Measurements from ENCODE around the gene SORL1-AS1.

SORL1-AS1 gene

DNA sequence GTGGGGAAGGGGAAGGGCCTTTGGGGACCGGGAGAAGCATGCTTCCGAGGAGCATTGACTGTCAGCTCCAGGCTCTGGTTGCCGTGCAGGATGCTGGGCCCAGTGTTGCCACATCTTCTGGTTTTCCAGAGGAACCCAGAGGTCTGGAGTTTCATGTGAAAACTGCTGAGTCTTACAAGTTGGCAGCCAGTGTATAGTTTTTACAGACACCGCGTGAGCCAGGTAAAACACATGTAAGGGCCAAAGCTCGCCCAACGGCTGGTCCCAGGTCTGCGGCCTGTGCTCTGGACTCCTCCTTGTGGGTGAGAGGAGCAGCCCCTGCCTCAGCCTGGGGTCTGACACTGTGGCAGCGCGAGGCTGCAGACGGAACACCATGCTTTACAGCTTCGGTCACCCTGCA is 18.4 kb upstream of the SORL1-AS1 start:
- WGBS (ENCODE audit: extremely low coverage, insufficient read length, low lambda C conversion rate): no CpG with 5 or more reads among the region's 12 CpGs
- no peak overlapping the region for H3K56ac ChIP-seq (ENCODE audit: insufficient read length, low read depth, low read length)
- no peak overlapping the region for H4K5ac ChIP-seq (ENCODE audit: insufficient read length, low read depth, low read length)
- no peak overlapping the region for H3K4me2 ChIP-seq (ENCODE audit: insufficient read depth, insufficient read length, low read length)
- no peak for DNase-seq
- no peak overlapping the region for H4K8ac ChIP-seq (replicated peaks; ENCODE audit: insufficient read length, low read depth, low read length)
- no peak overlapping the region for H3K4ac ChIP-seq (ENCODE audit: low read depth, low read length)
- no peak overlapping the region for H2BK12ac ChIP-seq (ENCODE audit: insufficient read length, low read depth, low read length)
- no peak overlapping the region for H3K9ac ChIP-seq (ENCODE audit: extremely low read depth, insufficient read length, low read length)
- Mint-ChIP-seq H3K4me1 (peaks cover 49 to 59% of the 10 kb centered on the region in 2 experiments), H3K36me3 (ENCODE audit: insufficient read depth in 1 of 3, low read depth in 3 of 3) (peaks cover 17 to 55% (median 31%) of the 10 kb centered on the region in 3 experiments; a peak in 6 of 7 replicates), H3K9me3 (no peaks in the 10 kb centered on the region), H3K27ac (peak overlapping the region in 1 of 3 experiments; percentile 8; a peak in 1 of 7 replicates), H3K27me3 (ENCODE audit: low read depth) (no peaks in the 10 kb centered on the region), H3K4me3 (no peak overlapping the region)
- H2BK20ac ChIP-seq (ENCODE audit: low read depth, low read length, poor library complexity, severe bottlenecking): no peak overlapping the region
- H2BK5ac ChIP-seq (ENCODE audit: insufficient read length, low read length): no peak overlapping the region
- no peaks in the 10 kb centered on the region for H3K9me3 ChIP-seq (ENCODE audit: control insufficient read depth, low read depth, low read length)
- H2AFZ ChIP-seq (ENCODE audit: low read length): no peak overlapping the region
- no peak overlapping the region for H3K23ac ChIP-seq (ENCODE audit: insufficient read length, low read depth, low read length)
- H3K27ac ChIP-seq (ENCODE audit: insufficient read length, low read depth, low read length): no peak overlapping the region
- H3K23me2 ChIP-seq (ENCODE audit: insufficient read length, low read depth, low read length, poor library complexity, severe bottlenecking): no peaks in the 10 kb centered on the region
- H3K79me2 ChIP-seq (ENCODE audit: insufficient read depth, low read length): peaks cover 5% of the 10 kb centered on the region; the same call in 1 of the 2 replicates
- no peak overlapping the region for H3T11ph ChIP-seq (ENCODE audit: low read length)
- H4K20me1 ChIP-seq (ENCODE audit: control insufficient read depth, insufficient read depth, insufficient read length): no peaks in the 10 kb centered on the region
- no peak overlapping the region for H2AK5ac ChIP-seq (ENCODE audit: insufficient read length, low read length)
- TF ChIP-seq, protein P1, sequence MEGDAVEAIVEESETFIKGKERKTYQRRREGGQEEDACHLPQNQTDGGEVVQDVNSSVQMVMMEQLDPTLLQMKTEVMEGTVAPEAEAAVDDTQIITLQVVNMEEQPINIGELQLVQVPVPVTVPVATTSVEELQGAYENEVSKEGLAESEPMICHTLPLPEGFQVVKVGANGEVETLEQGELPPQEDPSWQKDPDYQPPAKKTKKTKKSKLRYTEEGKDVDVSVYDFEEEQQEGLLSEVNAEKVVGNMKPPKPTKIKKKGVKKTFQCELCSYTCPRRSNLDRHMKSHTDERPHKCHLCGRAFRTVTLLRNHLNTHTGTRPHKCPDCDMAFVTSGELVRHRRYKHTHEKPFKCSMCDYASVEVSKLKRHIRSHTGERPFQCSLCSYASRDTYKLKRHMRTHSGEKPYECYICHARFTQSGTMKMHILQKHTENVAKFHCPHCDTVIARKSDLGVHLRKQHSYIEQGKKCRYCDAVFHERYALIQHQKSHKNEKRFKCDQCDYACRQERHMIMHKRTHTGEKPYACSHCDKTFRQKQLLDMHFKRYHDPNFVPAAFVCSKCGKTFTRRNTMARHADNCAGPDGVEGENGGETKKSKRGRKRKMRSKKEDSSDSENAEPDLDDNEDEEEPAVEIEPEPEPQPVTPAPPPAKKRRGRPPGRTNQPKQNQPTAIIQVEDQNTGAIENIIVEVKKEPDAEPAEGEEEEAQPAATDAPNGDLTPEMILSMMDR (conservative IDR thresholded peaks at IDR 0.05): no peak
- peaks cover 4% of the 10 kb centered on the region for H3K79me1 ChIP-seq (ENCODE audit: insufficient read depth, low read depth, low read length, poor library complexity, severe bottlenecking)
- H2BK120ac ChIP-seq (ENCODE audit: low read depth, low read length, poor library complexity, severe bottlenecking): no peak overlapping the region
- H3K4me1 ChIP-seq (ENCODE audit: insufficient read depth, low read length): peaks cover 17% of the 10 kb centered on the region
- H4K91ac ChIP-seq (ENCODE audit: insufficient read length, low read depth, low read length): no peak overlapping the region
- no peak overlapping the region for H2BK15ac ChIP-seq (ENCODE audit: low read depth, low read length)
- no peaks in the 10 kb centered on the region for H3K27me3 ChIP-seq (ENCODE audit: insufficient read depth, low read length)
- no peak overlapping the region for H3K14ac ChIP-seq (ENCODE audit: insufficient read depth, low read length)
- H3K18ac ChIP-seq (ENCODE audit: insufficient read length, low read depth, low read length): no peak overlapping the region
